ENCODE results near the gene TMEM231.
A peak's percentile ranks its signal among the peaks of the same experiment; 100 is the strongest.
"Not testable (repeated sequence)": the region's sequence is repeated elsewhere in the genome, so short reads cannot be mapped to it uniquely, and the experiment has no call there.

TMEM231 gene

GRCh38 chr16:75514296-75514695, 41.8 kb downstream of the TMEM231 start:
- H3K4me3 ChIP-seq (ENCODE audit: low read depth, low read length) = no peak overlapping the region
- no peak for TF ChIP-seq CTCF (IDR thresholded peaks at IDR 0.05; ENCODE audit: low read depth, low read length)
- no peak for DNase-seq (ENCODE audit: low read depth, low spot score)
- in situ Hi-C loops (cut with HindIII; ENCODE audit: low sequenced_read_pairs) = no loop called here

GRCh38 chr16:75506574-75506973, 49.5 kb downstream of the TMEM231 start:
- TF ChIP-seq CTCF (IDR thresholded peaks at IDR 0.05; ENCODE audit: low read depth, low read length) = no peak
- in situ Hi-C loops (cut with HindIII; ENCODE audit: low sequenced_read_pairs) = no loop called here
- peak; percentile 69 for DNase-seq (ENCODE audit: low read depth, low spot score)
- no peak overlapping the region for H3K4me3 ChIP-seq (ENCODE audit: low read depth, low read length)

GRCh38 chr16:75506107-75506506, 49.9 kb downstream of the TMEM231 start:
- in situ Hi-C loops (cut with HindIII; ENCODE audit: low sequenced_read_pairs) = no loop called here
- DNase-seq (ENCODE audit: low read depth, low spot score) = no peak
- no peak overlapping the region for H3K4me3 ChIP-seq (ENCODE audit: low read depth, low read length)
- TF ChIP-seq CTCF (IDR thresholded peaks at IDR 0.05; ENCODE audit: low read depth, low read length) = no peak

GRCh38 chr16:75503801-75504200, 52.3 kb downstream of the TMEM231 start:
- DNase-seq (ENCODE audit: low read depth, low spot score) = no peak
- no peak for TF ChIP-seq CTCF (IDR thresholded peaks at IDR 0.05; ENCODE audit: low read depth, low read length)
- in situ Hi-C loops (cut with HindIII; ENCODE audit: low sequenced_read_pairs) = no loop called here
- H3K4me3 ChIP-seq (ENCODE audit: low read depth, low read length) = no peak overlapping the region

- DNase-seq (ENCODE audit: low read depth, low spot score) = no peak
- in situ Hi-C loops (cut with HindIII; ENCODE audit: low sequenced_read_pairs) = no loop called here
- no peak for TF ChIP-seq CTCF (IDR thresholded peaks at IDR 0.05; ENCODE audit: low read depth, low read length)
- H3K4me3 ChIP-seq (ENCODE audit: low read depth, low read length) = no peak overlapping the region
Measured at GRCh38 chr16:75502916-75503605, 53.0 kb downstream of the TMEM231 start.

DNA sequence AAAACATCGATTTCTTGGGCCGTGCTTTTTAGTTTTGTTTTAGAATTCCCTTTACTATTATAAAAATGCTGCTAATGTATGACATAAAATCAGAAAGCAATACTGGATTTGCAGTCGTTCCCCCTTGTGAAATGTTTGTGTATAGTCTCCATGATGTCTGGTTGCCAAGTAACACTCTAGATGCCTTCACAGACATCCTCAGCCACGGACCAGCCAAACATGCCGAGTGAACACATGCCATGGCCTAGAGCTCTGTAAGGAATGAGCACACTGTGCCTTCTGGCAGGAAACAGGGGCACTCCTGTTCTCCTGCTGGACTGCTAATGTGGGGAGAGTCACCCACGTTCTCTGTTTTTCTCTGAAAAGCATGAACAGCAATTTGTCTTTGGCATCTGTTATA, 54.2 kb downstream of the TMEM231 start:
- peak; percentile 55 for DNase-seq (ENCODE audit: low read depth, low spot score)
- in situ Hi-C loops (cut with HindIII; ENCODE audit: low sequenced_read_pairs); H3K4me3 ChIP-seq (ENCODE audit: low read depth, low read length): not testable (repeated sequence)

- no peak overlapping the region for H3K4me3 ChIP-seq (ENCODE audit: low read depth, low read length)
- no peak for DNase-seq (ENCODE audit: low read depth, low spot score)
- in situ Hi-C loops (cut with HindIII; ENCODE audit: low sequenced_read_pairs) = no loop called here
- no peak for TF ChIP-seq CTCF (IDR thresholded peaks at IDR 0.05; ENCODE audit: low read depth, low read length)
Measured at GRCh38 chr16:75501359-75501758, 54.7 kb downstream of the TMEM231 start.

- in situ Hi-C loops (cut with HindIII; ENCODE audit: low sequenced_read_pairs); H3K4me3 ChIP-seq (ENCODE audit: low read depth, low read length); DNase-seq (ENCODE audit: low read depth, low spot score): not testable (repeated sequence)
Measured at GRCh38 chr16:75498605-75499322, 57.3 kb downstream of the TMEM231 start.

All from astrocyte of the spinal cord (primary cell).